ENCODE data around the gene YPEL1. TPM values are rescaled to one million over a fixed set of nuclear protein-coding genes. Genes with fewer than 3 reads are reported as not detected.

The YPEL1 gene
- total and polyA plus RNA-seq, 2 of the 13 experiments (the other 11 are each of a cell fraction or from before 2014, with no cell fraction given) = 0.33 to 2.5 TPM

DNA sequence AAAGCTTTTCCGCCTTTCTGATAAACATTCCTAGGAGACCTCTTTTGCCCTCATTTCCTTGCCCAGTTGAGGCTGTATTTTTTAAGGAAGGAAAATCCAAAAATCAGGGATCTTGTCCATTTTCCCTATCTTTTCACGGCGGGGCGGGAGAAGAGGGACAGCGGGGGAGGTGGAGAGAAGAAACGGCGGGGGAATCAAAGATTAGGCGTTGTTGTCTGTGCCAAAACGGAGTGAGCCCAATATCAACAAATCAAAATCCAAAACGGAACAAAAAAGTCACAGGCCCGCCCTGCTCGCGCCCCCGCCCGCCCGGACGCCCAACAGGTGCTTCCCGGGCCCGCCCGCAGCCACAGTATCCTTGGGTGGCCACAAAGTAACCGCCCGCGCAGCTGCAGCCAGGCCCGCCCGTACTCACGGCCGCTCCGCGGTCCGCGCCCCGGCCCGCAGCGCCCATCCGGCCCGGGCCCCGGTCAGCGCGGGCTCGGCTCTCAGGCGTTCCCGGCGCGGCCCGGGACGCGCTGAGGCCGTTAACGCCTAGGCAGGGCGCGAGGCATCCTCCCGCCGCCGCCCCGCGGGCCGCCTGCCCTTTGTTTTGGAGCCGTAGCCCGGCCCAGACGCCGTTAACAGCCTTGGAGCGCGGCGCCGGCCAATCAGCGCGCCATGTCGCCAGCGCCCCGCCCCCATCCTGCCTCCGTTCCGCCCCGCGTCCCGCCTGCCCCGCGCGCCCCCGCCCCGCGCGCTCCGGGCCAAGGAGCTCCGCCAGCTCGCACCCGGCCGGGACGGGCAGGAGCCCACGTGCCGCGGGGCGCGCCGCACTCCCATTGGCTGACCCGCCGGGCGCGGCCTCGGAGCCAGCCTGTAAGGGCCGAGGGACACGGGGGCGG, at the start of gene YPEL1 (continued):
- TF ChIP-seq, protein P1, sequence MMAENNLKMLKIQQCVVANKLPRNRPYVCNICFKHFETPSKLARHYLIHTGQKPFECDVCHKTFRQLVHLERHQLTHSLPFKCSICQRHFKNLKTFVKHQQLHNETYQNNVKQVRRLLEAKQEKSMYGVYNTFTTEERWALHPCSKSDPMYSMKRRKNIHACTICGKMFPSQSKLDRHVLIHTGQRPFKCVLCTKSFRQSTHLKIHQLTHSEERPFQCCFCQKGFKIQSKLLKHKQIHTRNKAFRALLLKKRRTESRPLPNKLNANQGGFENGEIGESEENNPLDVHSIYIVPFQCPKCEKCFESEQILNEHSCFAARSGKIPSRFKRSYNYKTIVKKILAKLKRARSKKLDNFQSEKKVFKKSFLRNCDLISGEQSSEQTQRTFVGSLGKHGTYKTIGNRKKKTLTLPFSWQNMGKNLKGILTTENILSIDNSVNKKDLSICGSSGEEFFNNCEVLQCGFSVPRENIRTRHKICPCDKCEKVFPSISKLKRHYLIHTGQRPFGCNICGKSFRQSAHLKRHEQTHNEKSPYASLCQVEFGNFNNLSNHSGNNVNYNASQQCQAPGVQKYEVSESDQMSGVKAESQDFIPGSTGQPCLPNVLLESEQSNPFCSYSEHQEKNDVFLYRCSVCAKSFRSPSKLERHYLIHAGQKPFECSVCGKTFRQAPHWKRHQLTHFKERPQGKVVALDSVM (CRISPR knock-in tag; IDR thresholded peaks at IDR 0.05) = no peak
- peak; percentile 30; the same call in 1 of the 2 replicates for TF ChIP-seq MAZ (IDR thresholded peaks at IDR 0.05; ENCODE audit: borderline replicate concordance, low read depth, low read length)
- TF ChIP-seq MAZ (CRISPR knock-in tag; IDR thresholded peaks at IDR 0.05; ENCODE audit: low read depth) = peak; percentile 89
- TF ChIP-seq EHMT2 (IDR thresholded peaks at IDR 0.05; ENCODE audit: borderline replicate concordance, low read depth, low read length) = no peak
- TF ChIP-seq HOXA7 (CRISPR knock-in tag; IDR thresholded peaks at IDR 0.05) = no peak
- TF ChIP-seq MEIS2 (CRISPR knock-in tag; IDR thresholded peaks at IDR 0.05) = peak; percentile 84
- no peak for TF ChIP-seq SSRP1 (CRISPR knock-in tag; IDR thresholded peaks at IDR 0.05)
- TF ChIP-seq ZNF264 (CRISPR knock-in tag; IDR thresholded peaks at IDR 0.05) = no peak
- TF ChIP-seq ZZZ3 (CRISPR knock-in tag; IDR thresholded peaks at IDR 0.05; ENCODE audit: borderline replicate concordance) = no peak
- TF ChIP-seq TGIF2 (CRISPR knock-in tag; IDR thresholded peaks at IDR 0.05) = no peak
- no peak for TF ChIP-seq FOSL1 (CRISPR knock-in tag; IDR thresholded peaks at IDR 0.05; ENCODE audit: borderline replicate concordance)
- no peak; the same call in 1 of the 2 replicates for TF ChIP-seq ZNF331 (CRISPR knock-in tag; IDR thresholded peaks at IDR 0.05)
- no peak; the same call in 1 of the 2 replicates for TF ChIP-seq ZFP82 (CRISPR knock-in tag; IDR thresholded peaks at IDR 0.05; ENCODE audit: borderline replicate concordance)
- no peak for TF ChIP-seq ZNF274 (CRISPR knock-in tag; IDR thresholded peaks at IDR 0.05)
- peak; percentile 41; the same call in 1 of the 2 replicates for TF ChIP-seq YEATS4 (CRISPR knock-in tag; IDR thresholded peaks at IDR 0.05; ENCODE audit: borderline replicate concordance)
- no peak for TF ChIP-seq SMARCC2 (IDR thresholded peaks at IDR 0.05)
- no peak for TF ChIP-seq ZBTB42 (CRISPR knock-in tag; IDR thresholded peaks at IDR 0.05)
- TF ChIP-seq PTBP1 (IDR thresholded peaks at IDR 0.05; ENCODE audit: low read depth, low read length, poor library complexity, severe bottlenecking) = no peak
- TF ChIP-seq TCF7 (IDR thresholded peaks at IDR 0.05; ENCODE audit: low read depth) = no peak
- 0 out of 2 replicates have a peak, but pooled peaks have one; percentile 12 for TF ChIP-seq ZNF501 (CRISPR knock-in tag; IDR thresholded peaks at IDR 0.05)
- no peak for TF ChIP-seq HMG20A (CRISPR knock-in tag; IDR thresholded peaks at IDR 0.05; ENCODE audit: borderline replicate concordance)
- no peak for TF ChIP-seq JUN (CRISPR knock-in tag; IDR thresholded peaks at IDR 0.05)
- TF ChIP-seq ZNF556 (CRISPR knock-in tag; IDR thresholded peaks at IDR 0.05; ENCODE audit: borderline replicate concordance) = no peak
- TF ChIP-seq ZKSCAN8 (CRISPR knock-in tag; IDR thresholded peaks at IDR 0.05; ENCODE audit: borderline replicate concordance) = no peak
- peak; percentile 32; the same call in 1 of the 2 replicates for TF ChIP-seq HES4 (CRISPR knock-in tag; IDR thresholded peaks at IDR 0.05; ENCODE audit: borderline replicate concordance)
- TF ChIP-seq RELA (CRISPR knock-in tag; IDR thresholded peaks at IDR 0.05) = no peak
- TF ChIP-seq DR1 (CRISPR knock-in tag; IDR thresholded peaks at IDR 0.05) = peak; percentile 61; the same call in 1 of the 2 replicates

Data from HepG2 (cell line).